OCI-M2 (cell line): ENCODE results near the gene FAM193A.
"Not testable (repeated sequence)": the region's sequence is repeated elsewhere in the genome, so short reads cannot be mapped to it uniquely, and the experiment has no call there.

Source experiments
- DNase-seq: peaks from one replicate; lab custom pipeline; 2025; ENCODE audit not compliant: unreplicated experiment; lab: John Stamatoyannopoulos, UW

The FAM193A gene

GRCh38 chr4:2606960-2607506 is 70.6 kb downstream of the FAM193A start:
- no peak for DNase-seq

GRCh38 chr4:2607822-2608221 is 71.4 kb downstream of the FAM193A start:
- no peak for DNase-seq

GRCh38 chr4:2608291-2608690 is 71.8 kb downstream of the FAM193A start:
- DNase-seq, result no peak

GRCh38 chr4:2615821-2616220 is 79.4 kb downstream of the FAM193A start:
- no peak for DNase-seq

GRCh38 chr4:2617955-2618354 is 81.5 kb downstream of the FAM193A start:
- DNase-seq, result no peak

GRCh38 chr4:2618729-2619128 is 82.3 kb downstream of the FAM193A start:
- not testable (repeated sequence) for DNase-seq

GRCh38 chr4:2619459-2619858 is 83.0 kb downstream of the FAM193A start:
- DNase-seq, result no peak

GRCh38 chr4:2621419-2621818 is 85.0 kb downstream of the FAM193A start:
- DNase-seq, result no peak

- no peak for DNase-seq
Observed at GRCh38 chr4:2623442-2623841, 87.0 kb downstream of the FAM193A start.

- no peak for DNase-seq
Observed at GRCh38 chr4:2624782-2625530, 88.5 kb downstream of the FAM193A start.

GRCh38 chr4:2626231-2626630 is 89.8 kb downstream of the FAM193A start:
- no peak for DNase-seq

- DNase-seq, result no peak
Observed at GRCh38 chr4:2630556-2631273, 94.3 kb downstream of the FAM193A start.

- DNase-seq, result no peak
Observed at GRCh38 chr4:2634014-2634413, 97.6 kb downstream of the FAM193A start.

- no peak for DNase-seq
Observed at GRCh38 chr4:2636331-2636730, 99.9 kb downstream of the FAM193A start.

GRCh38 chr4:2636994-2637393 is 100.5 kb downstream of the FAM193A start:
- not testable (repeated sequence) for DNase-seq

GRCh38 chr4:2637956-2638552 is 101.6 kb downstream of the FAM193A start:
- no peak for DNase-seq

- no peak for DNase-seq
Observed at GRCh38 chr4:2638730-2639129, 102.3 kb downstream of the FAM193A start.

- DNase-seq, result no peak
Observed at GRCh38 chr4:2642968-2643367, 106.5 kb downstream of the FAM193A start.

- no peak for DNase-seq
Observed at GRCh38 chr4:2643555-2643954, 107.1 kb downstream of the FAM193A start.

GRCh38 chr4:2646396-2647149 is 110.1 kb downstream of the FAM193A start:
- no peak for DNase-seq
